ENCODE measurements around the gene SMIM24.
"Not testable (repeated sequence)": the region's sequence is repeated elsewhere in the genome, so short reads cannot be mapped to it uniquely, and the experiment has no call there.

The SMIM24 gene

DNA sequence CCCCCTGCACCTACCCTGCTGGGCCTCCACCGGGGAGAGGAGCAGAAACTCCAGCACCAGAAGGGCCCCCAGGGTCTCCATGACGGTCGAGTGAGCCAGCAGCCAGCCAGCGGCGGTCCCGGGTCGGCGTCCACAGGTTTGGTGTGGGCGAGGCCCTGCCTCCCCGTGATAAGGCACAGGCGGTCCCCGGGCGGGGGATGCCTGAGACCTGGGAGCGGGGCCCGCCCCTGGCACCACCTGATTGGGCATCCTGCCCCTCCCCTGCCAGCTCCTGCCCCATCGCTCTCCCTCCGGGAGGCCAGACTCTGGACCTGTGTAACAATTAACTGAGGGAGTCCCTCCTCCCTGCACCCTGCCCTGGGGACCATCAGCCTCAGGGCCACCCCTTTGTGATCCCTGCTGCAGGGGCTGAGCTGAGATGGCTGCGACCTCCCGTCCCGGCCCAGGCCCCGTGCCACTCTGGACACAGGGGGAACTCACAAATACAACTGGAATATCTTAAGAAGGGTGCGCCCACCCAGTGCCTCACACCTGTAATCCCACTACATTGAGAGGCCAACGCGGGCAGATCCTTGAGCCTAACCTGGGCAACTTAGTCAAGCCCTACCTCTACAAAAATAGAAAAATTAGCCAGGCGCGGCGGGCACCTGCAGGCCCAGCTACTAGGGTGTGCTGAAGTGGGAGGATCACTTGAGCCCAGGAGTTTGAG, at the start of gene SMIM24:
Gene SMIM24 (minus strand): TSS at position 143 of the 709 bp plus-strand sequence. CDS start 62 bp downstream, at position 81.
- DNase-seq, result no peak

DNA sequence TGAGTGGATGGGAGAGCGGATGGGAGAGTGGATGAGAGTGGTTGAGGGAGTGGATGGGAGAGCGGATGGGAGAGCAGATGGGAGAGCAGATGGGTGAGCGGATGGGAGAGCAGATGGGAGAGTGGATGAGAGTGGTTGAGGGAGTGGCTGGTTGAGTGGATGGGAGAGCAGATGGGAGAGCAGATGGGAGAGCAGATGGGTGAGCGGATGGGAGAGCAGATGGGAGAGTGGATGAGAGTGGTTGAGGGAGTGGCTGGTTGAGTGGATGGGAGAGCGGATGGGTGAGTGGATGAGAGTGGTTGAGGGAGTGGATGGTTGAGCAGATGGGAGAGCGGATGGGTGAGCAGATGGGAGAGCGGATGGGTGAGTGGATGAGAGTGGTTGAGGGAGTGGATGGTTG, 49.0 kb upstream of the SMIM24 start:
- not testable (repeated sequence) for DNase-seq

DNA sequence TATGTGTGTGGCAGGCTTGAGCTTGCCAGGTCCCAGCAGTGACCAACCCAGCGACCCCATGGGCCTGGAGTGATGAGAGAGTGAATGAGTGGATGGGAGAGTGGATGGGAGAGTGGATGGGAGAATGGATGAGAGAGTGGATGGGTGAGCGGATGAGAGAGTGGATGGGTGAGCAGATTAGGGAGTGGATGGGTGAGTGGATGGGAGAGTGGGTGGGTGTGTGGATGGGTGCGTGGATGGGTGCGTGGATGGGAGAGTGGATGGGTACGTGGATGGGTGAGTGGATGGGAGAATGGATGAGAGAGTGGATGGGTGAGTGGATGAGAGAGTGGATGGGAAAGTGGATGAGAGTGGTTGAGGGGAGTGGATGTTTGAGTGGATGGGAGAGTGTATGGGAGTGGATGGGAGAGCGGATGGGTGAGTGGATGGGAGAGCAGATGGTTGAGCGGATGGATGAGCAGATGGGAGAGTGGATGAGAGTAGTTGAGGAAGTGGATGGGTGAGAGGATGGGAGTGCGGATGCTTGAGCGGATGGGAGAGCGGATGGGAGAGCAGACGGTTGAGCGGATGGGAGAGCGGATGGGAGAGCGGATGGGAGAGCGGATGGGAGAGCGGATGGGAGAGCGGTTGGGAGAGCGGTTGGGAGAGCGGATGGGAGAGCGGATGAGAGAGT, 48.4 kb upstream of the SMIM24 start:
- DNase-seq, result no peak

DNA sequence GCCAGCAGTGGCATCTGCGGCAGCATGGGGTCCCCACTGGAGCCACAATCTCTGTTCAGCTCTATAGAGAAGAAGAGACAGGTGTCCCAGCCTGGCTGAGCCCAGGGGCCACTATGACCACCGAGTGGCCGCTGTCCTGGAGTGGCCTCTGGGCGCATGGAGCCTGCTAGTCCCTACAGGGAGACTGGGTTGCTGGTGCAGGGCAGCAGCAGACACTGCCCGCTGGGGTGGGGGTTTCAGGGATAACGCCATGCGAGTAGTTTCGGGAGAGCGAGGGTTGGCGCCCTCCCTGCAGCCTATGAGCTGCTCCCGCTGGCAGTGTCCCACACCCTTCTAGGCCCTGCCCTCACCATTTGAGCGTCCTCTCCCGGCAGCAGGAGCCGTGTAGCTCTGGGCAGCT, 47.8 kb upstream of the SMIM24 start:
- DNase-seq, result no peak

DNA sequence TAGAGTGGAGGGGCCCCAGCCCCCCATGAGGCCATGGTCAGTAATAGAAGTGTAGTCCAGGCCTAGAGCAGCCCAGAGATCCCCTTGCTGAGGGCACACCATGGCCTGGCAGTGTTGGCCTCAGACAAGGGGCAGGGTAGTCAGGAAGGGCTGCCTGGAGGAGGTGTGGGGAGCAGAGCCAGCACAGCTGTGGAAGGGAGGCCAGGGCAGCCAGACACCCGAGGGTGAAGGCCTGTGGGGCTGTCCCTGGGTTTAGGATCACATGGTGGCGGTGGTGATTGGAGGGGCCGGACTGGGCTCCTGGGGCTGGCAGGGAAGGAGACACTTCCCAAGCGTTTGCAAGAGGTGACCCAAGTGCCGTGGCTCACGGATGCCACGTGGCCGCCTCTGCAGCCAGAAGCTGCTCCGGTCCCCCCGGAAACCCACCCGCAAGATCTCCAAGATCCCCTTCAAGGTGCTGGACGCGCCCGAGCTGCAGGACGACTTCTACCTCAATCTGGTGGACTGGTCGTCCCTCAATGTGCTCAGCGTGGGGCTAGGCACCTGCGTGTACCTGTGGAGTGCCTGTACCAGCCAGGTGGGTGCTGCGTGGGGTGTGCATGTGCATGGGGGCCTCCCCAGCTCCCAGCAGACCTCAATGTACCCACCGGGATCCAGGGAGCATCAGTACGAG, 47.0 kb upstream of the SMIM24 start:
- no peak for DNase-seq

DNA sequence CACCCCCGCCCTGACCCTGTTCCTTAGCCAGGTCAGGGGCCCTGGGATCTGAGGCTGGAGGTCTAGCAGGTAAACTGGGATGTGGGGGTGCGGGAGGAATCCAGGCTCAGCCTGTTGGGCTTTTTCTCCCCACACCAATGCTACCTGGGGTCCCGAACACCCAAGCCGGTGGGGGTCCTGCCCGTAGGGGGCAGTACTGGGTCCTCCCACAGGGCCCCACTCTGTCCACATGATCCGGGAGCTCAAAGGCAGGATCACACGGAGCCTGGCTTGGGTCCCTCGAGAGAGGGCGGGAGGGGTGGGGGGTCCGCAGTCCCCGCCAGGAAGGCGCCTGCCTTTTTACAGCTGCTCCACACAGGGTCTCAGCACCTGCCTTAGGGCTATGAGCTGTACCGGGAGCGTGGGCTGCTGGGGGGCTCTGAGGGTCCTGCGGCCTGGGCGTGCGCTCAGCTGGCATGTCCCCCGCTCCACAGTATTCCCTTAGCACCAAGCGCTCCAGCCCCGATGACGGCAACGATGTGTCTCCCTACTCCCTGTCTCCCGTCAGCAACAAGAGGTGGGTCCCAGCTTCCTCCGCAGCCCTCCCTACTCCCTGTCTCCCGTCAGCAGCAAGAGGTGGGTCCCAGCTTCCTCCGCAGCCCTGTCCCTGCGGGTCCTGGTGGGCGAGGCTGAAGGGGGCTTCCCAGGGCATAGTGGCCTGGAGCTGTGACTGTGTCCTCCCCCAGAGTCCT, 46.3 kb upstream of the SMIM24 start:
- DNase-seq, result no peak

DNA sequence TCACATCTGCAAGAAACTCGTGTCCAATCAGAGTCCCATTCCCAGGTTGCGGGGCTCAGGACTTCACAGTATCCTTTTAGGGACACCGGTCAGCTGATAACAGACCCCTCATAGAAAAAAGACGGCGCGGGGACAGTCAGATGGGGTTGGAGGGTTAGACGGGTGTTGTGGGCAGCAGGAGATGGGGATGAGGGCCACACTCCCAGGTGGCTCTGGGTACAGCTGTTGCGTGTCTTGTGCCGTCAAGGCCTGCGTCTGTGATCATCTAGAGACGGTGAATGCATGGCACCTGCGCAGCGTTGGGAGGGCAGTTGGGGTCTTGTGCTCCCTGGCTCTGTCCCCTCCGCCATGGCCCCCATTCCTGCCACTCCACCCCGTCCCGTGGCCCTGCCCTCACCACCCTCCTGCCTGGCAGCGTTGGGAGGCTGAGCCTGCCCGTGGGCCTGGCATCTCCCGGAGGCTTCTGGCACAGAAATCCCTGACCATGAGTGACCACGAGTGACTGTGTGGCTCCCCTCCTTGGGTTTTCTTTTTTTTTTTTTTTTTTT, 44.7 kb upstream of the SMIM24 start:
- no peak for DNase-seq

DNA sequence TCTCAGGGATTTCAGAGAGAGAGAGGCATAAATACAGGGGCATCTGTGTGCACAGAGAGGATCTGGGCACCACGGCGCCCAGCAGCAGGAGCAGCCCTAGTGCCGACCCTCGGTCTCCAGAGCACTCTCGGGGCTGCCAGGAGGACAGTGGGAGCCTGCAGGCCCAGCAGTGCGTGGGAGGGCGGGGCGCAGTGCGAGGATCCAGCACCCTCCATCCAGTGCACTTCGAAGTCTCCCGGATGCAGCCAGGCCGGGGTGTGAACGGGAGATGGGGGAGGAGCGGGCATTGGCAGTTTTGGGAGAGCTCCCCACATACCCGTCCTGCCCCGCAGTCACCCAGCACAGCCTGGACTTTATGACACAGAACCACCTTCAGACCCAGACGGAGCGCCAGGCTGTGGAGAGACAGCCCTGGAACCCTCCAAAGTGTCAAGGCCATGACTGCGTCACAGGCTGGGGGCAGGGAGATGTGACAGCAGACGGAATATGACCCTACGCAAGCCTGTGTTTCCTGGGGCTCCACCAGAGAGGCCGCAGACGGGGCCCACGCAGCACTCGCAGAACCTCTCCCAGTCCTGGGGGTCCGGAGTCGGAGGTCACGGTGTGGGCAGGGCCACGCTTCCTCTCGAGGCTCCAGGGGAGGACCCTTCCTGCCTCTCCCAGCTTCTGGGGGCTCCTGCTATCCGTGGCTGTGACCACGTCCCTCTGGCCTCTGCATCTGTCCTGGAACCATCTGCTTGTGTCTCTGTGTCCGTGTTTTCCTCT, 43.9 kb upstream of the SMIM24 start:
- no peak for DNase-seq

DNA sequence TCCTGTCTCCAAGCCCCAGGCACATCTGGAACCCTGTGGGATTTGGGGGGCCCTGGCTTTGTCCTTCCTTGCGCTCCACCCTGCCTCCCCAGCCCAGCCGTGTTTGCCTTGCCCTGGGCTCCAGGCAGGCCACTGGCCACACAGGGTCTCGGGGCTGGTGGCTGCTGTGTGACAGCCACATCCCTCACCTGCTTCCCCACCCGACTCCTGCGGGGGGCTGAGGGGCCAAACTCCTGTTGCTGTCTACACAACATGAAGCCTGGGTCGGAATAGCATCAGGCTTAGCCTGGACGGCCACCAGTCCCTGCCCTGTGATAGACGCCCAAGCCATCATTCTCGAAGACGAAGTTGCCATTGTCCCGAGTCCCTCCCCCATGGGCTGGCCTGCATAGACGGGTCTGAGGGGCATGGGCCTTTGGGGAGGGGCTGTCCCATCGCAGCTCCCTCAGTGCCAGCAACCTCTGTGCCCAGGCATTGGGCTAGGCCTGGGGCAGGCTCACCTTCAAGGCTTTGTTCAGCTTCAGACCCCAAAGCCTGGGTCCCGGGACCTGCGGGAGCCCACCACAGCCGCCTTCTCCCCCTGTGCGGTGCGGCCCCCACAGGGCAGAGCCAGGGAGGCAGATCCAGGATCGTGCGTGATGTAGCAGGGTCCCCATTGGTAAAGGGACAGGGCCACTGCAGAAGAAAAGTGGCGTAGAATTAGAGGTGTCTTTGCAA, 43.2 kb upstream of the SMIM24 start:
- no peak for DNase-seq

DNA sequence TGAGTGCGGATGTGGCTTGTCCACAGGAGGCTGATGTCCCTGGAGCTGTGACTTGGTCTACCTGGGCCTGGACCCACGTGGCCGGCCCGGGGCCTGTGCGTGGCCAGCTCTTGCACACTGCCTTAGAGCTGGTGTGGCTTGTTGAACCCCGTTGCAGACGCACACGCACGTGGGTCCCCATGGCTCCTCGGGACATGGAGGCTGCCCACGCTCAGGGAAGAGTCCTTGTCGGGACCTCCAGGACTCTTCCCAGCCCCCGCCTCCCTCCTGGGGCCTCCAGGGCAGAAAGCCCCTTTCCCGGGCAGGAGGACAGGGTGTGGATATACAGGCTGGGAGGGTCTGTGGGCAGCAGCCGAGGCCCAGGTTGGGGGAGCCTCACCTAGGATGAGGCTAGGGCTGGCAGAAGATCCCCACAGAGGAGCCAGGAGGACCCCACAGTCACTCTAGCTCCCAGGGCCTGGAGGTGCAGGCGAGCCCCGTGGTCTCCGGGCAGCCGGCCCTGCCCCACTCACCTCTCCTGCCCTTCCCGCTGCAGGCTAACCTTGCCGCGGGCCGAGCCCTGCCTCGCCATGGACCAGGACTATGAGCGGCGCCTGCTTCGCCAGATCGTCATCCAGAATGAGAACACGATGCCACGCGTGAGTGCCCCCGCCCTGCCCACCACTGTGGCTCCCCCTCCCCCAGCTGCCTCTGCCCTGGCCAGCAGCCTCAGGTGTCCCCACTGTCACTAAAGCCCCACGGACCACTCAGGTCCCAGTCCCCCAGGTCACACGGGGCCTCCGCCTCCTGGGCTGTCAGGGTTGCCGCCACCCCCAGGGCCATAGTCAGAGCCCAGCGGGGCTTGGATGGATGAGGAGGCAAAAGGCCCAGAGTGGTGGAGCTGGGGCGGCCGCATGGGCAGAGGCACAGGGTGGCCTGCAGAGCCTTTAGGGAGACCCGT, 42.4 kb upstream of the SMIM24 start:
- DNase-seq, result no peak

DNA sequence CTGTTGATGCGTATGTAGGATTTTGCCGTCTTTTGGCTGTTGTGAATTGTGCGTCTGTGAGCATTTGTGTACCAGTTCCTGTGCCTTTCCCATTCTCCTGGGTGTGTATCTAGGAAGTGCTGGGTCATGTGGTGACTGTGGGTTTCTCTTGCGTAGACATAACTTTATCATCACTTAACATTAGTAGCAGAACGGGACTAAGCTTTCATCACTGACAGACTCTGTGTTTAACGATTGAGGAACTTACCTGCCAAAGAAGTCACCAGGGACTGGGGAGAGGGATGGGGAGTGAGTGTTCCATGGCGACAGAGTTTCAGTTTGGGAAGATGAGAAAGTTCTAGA, 40.8 kb upstream of the SMIM24 start:
- DNase-seq, result peak; percentile 51

DNA sequence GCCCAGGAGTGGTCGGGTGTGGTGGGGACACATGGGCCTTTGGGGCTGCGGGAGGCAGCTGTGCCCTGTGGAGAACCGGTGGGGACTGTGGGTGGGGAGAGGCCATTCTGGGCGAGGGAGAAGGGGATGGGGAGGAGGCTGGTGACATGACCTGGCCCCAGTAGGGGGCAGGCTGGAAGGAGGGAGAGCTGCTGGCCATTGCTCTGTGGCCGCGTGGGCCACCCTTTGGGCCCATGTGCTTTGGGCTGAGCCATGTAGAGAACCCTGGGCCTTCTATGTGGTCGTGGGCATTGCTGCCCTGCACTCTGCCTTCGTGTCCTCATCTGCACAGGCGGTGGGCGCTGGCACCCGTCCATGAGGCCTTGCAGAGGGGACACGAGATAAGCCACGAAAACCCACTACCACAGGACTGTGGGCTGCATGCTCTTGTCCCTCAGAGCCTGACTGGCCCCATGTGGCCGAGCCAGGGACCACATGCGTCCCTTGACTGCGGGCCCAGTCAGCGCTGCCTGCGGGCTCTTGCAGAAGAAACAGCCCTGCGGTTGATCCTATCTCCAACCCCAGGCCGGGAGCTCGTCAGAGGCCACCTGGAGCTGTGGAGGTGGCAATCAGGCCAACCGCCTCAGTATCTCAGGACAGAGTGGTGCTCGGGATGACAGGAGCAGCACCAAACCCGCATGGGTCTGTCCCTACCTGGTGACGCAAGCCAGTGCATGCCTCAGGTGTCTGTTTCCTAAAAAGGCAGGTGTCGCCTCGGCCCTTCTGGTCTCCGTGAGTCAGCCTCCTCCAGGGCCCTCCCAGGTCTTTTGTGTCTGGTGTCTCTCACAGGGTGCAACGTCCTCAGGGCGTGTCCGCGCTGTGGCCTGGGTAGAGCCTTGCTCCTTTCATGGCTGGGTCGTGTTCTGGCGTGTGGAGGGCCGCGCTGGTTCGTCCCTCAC, 40.1 kb upstream of the SMIM24 start:
- peak; percentile 16 for DNase-seq

DNA sequence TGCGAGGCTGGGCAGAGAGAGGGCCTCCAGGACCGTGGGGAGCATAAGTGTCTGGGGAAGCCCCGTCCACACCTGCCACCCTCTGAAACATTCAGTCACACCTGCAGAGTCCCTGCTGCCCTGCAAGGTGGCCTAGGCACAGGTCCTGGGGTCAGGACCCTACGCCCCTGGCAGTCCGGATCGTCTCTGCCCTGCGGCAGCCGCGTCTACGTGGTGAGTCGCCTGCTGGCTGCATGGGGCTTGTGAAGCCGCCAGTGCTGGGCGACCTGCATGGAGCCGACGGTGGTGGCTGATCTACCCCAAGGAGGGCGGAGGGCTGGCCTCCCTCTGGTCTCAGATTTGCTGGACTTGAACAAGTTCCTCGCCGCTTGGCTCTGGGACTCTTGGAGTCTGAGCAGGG, 38.8 kb upstream of the SMIM24 start:
- DNase-seq, result no peak

DNA sequence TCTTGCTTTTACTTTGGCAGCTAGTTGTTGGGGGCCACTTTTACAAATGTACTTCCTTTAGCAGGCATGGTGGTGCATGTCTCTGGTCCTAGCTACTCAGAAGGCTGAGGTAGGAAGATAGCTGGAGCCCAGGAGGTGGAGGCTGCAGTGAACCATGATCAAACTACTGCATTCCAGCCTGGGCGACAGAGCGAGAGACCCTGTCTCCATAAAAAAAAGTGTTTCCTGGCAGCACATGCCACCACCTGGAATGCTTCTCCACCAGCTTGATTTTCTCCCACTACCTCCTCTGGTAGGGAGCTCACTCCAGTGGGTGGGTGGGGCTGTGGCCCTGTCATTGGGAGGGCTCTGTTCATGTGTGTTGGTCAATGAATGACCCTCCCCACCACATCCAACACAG, 38.3 kb upstream of the SMIM24 start:
- DNase-seq, result no peak

DNA sequence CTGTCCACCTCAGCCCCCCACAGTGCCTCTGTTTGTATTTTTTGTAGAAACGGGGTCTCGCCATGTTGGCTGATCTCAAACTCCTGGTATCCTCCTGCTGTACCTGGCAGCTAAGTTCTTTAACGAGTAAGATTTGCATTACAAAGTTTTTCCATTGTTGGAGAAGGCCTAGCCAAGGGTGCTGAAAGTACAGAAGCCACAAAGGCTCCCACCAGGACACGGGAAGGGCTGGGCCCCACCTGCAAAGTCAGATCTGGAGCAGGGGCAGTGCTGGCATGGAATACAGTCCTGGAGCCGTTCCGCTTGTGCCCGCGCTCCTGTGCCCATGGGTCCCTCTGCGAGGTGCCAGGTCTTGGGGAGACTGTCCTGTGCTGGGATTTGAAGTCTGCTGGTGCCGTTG, 37.9 kb upstream of the SMIM24 start:
- no peak for DNase-seq

DNA sequence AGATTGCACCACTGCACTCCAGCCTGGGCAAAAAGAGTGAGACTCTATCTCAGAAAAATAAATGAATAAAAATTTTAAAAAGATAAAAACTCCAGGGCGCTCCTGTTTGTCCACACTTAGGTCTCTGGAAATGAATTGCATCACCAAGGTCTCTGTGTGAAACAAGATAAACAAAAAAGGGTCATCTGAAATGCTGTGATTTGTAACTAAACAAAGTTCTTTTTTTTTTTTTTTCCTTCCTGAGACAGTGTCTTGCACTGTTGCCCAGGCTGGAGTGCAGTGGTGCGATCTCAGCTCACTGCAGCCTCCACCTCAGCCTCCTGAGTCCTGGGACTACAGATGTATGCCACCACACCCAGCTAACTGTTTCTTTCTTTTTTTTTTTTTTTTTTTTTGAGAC, 37.3 kb upstream of the SMIM24 start:
- no peak for DNase-seq

DNA sequence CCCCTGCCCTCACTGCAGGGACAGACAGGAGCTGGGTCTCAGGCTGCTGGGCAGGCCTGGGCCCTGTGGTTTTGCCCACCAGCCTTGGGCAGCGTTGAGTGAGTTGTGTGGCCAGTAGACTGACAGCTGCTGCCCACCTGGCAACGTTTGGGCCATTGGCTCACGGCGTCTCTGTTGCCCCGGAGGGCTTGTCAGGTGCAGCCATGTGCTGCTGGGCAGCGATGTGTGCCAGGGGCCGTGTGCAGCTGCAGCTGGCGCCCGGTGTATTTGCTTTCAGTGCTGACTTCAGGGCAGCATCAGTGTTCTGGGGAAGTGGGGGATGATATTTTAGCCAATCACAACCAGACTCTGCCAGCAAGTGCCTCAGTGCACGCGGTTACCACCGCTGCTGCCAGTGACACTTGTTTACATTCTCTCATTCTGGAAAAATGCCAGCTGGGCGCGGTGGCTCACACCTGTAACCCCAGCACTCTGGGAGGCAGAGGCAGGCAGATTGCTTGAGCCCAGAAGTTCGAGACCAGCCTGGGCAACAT, 36.4 kb upstream of the SMIM24 start:
- DNase-seq, result no peak

DNA sequence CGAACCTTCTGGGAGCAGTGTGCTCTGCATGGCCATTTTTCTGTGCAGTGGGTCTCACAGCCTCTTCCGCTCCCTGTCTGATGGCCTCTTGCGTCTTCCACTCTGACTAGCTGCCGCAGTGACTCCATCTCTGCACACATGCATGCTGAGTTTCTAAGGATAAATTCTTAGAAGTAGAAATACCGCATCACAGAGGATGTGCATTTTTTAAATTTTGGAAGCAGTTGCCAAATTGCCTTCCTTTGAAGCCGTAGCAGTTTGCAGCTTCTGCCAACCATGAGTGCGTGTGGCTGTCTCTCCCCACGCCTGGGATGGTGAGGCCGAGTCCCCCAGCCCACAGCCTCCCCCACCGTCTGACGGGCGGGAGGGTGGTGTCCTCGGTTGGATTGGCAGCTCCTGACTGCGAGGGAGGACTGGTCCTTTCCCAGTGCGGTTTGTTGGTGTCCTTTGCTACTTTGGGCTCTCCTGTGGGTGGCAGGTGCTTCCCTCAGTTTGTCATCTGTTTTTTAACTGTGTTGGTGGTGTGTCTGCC, 35.6 kb upstream of the SMIM24 start:
- no peak for DNase-seq

DNA sequence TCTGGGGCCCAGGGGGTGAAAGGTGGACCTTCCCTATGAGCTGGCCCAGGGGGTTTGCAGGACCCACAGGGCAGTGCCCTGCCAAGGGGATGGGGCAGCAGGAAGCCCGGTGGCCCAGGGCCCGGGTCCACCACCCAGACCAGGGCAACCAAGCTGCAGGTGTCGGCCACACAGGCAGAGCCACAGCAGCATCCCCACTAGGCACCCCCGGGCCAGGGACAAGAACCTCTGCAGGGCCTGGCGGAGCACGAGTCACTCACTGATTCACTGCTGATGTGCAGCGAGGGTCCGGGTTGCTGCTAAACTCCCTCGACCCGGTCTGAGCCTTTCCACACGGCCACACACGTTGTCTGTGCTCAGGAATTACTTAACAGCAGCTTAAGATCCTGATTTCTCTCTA, 34.6 kb upstream of the SMIM24 start:
- no peak for DNase-seq

Measured in MV-4-11 (cell line).